ENCODE measurements around the gene DYNLT3.
A peak's percentile ranks its signal among the peaks of the same experiment; 100 is the strongest.

Gene DYNLT3

GRCh38 chrX:37846934-37847732 is at the start of gene DYNLT3:
Gene DYNLT3, minus strand, starts transcription at chrX:37847571. Its CDS starts 61 bp downstream, at chrX:37847510.
- peak; percentile 79 to 95 for DNase-seq

GRCh38 chrX:37896511-37896890 is 49.1 kb upstream of the DYNLT3 start:
- peak in 1 of 2 experiments; percentile 18 for DNase-seq

GRCh38 chrX:37895795-37896510 is 48.6 kb upstream of the DYNLT3 start:
- peak; percentile 79 to 89 for DNase-seq

GRCh38 chrX:37894725-37895124 is 47.4 kb upstream of the DYNLT3 start:
- no peak for DNase-seq

GRCh38 chrX:37888010-37888409 is 40.6 kb upstream of the DYNLT3 start:
- no peak for DNase-seq

- DNase-seq = no peak
Observed at GRCh38 chrX:37887347-37887746, 40.0 kb upstream of the DYNLT3 start.

GRCh38 chrX:37883196-37883595 is 35.8 kb upstream of the DYNLT3 start:
- DNase-seq = no peak

- DNase-seq = no peak
Observed at GRCh38 chrX:37879692-37880091, 32.3 kb upstream of the DYNLT3 start.

- no peak for DNase-seq
Observed at GRCh38 chrX:37876716-37877115, 29.3 kb upstream of the DYNLT3 start.

- no peak for DNase-seq
Observed at GRCh38 chrX:37875675-37876074, 28.3 kb upstream of the DYNLT3 start.

- no peak for DNase-seq
Observed at GRCh38 chrX:37873220-37873619, 25.8 kb upstream of the DYNLT3 start.

GRCh38 chrX:37872303-37872655 is 24.9 kb upstream of the DYNLT3 start:
- no peak for DNase-seq

- DNase-seq = no peak
Observed at GRCh38 chrX:37871626-37872302, 24.4 kb upstream of the DYNLT3 start.

GRCh38 chrX:37867536-37868153 is 20.3 kb upstream of the DYNLT3 start:
- no peak for DNase-seq

- DNase-seq = no peak
Observed at GRCh38 chrX:37863728-37864127, 16.4 kb upstream of the DYNLT3 start.

GRCh38 chrX:37862851-37863250 is 15.5 kb upstream of the DYNLT3 start:
- DNase-seq = no peak

- DNase-seq = no peak
Observed at GRCh38 chrX:37860721-37861120, 13.3 kb upstream of the DYNLT3 start.

GRCh38 chrX:37854748-37855147 is 7.4 kb upstream of the DYNLT3 start:
- DNase-seq = no peak

GRCh38 chrX:37854148-37854547 is 6.8 kb upstream of the DYNLT3 start:
- DNase-seq = no peak

GRCh38 chrX:37847733-37848197 is 394 bp upstream of the DYNLT3 start:
- no peak for DNase-seq

GRCh38 chrX:37846558-37846933 is 825 bp downstream of the DYNLT3 start:
- no peak for DNase-seq

- DNase-seq = no peak
Observed at GRCh38 chrX:37846141-37846540, 1.2 kb downstream of the DYNLT3 start.

GRCh38 chrX:37844622-37845021 is 2.7 kb downstream of the DYNLT3 start:
- DNase-seq = no peak

Data from NCI-H526 (cell line).